Panc1 (cell line): ENCODE results near the gene LRRC34. TPM values are rescaled to one million over a fixed set of nuclear protein-coding genes. Genes with fewer than 3 reads are reported as not detected.

Experiments
- ATAC-seq: fragments of 200-7000 bp; cut with Tn5 transposase; 2 replicates; pipeline ENCODE4 v1.9.1; 2020; ENCODE audit warnings: mild to moderate bottlenecking, moderate library complexity
- BruUV-seq: library from RNA; stranded (reverse); fragments of 400-500 nt; replicated peaks from 2 replicates; lab custom pipeline; 2021; lab: Mats Ljungman, UMichigan
- CTCF ChIA-PET: fragments of 300-600 bp; sonication (Branson Sonifier 250); formaldehyde crosslinking; loops from one replicate; lab custom pipeline; 2022; ENCODE audit warnings: antibody characterized with exemption; lab: Charles Lee
- POLR2A ChIA-PET: fragments of 300-600 bp; sonication (Branson Sonifier 250); formaldehyde crosslinking; loops from one replicate; lab custom pipeline; 2022; ENCODE audit warnings: antibody characterized with exemption; lab: Charles Lee
- DNase-seq: peaks from one replicate; pipeline ENCODE4 v3.0.0-alpha.2; 2010; ENCODE audit warnings: low read depth, low spot score
- H3K27ac ChIP-seq: 2 replicates; pipeline ENCODE4 v1.5.1; 2011; ENCODE audit warnings: mild to moderate bottlenecking, low read length, inconsistent platforms
- H3K27me3 ChIP-seq: fragments of 200-500 bp; sonication (Bioruptor generic); 2 replicates; pipeline ENCODE4 v1.6.0; 2014; ENCODE audit warnings: low read length, inconsistent platforms; ENCODE audit not compliant: control insufficient read depth, insufficient read depth
- H3K36me3 ChIP-seq: fragments of 200-500 bp; sonication (Bioruptor generic); 2 replicates; pipeline ENCODE4 v1.5.1; 2014; ENCODE audit warnings: inconsistent platforms, mild to moderate bottlenecking, low read length, moderate library complexity; ENCODE audit not compliant: control insufficient read depth, insufficient read depth
- H3K4me1 ChIP-seq: 2 replicates; pipeline ENCODE4 v1.5.1; 2011; ENCODE audit warnings: inconsistent platforms, mild to moderate bottlenecking, low read length, moderate library complexity; ENCODE audit not compliant: control insufficient read depth, insufficient read depth
- H3K4me3 ChIP-seq, 2 experiments: 2 replicates each; pipeline ENCODE4 v1.5.1; 2011 to 2012; ENCODE audit warnings: low read depth in 2 of 2, low read length in 2 of 2, mild to moderate bottlenecking in 2 of 2, inconsistent platforms in 1 of 2, moderate library complexity in 1 of 2
- H3K9me3 ChIP-seq: fragments of 200-500 bp; sonication (Bioruptor generic); 2 replicates; pipeline ENCODE4 v1.5.1; 2014; ENCODE audit warnings: low read depth, mild to moderate bottlenecking, inconsistent platforms, low read length, moderate library complexity; ENCODE audit not compliant: control insufficient read depth, insufficient read depth
- POLR2AphosphoS5 ChIP-seq: IDR thresholded peaks from 2 replicates; pipeline ENCODE4 v1.6.1; 2012; ENCODE audit warnings: mild to moderate bottlenecking, low read depth, low read length, moderate library complexity
- SIN3A ChIP-seq: IDR thresholded peaks from 2 replicates; pipeline ENCODE4 v1.6.1; 2012; ENCODE audit warnings: low read depth, mild to moderate bottlenecking, low read length, moderate library complexity, borderline replicate concordance; ENCODE audit not compliant: insufficient read depth
- TCF7L2 ChIP-seq: IDR thresholded peaks from 2 replicates; pipeline ENCODE4 v1.6.1; 2011; ENCODE audit warnings: mild to moderate bottlenecking, low read depth, low read length, inconsistent platforms
- in situ Hi-C: cut with HindIII; loops from 2 replicates; pipeline ENCODE4 v1.10.0; 2016; ENCODE audit warnings: low sequenced_read_pairs, low pct_unique_long_range_greater_than_20kb
- intact Hi-C: fragments of 100-400 bp; cut with micrococcal nuclease; formaldehyde crosslinking; loops from one replicate; pipeline ENCODE4 v1.10.0; 2022; ENCODE audit not compliant: unreplicated experiment
- total RNA-seq: library from RNA; stranded (reverse); gene quantifications from one replicate; pipeline ENCODE4 v1.2.1, GENCODE V29; 2021; ENCODE audit not compliant: unreplicated experiment
- TF ChIP-seq, protein P1 (sequence below), 2 experiments: IDR thresholded peaks; 2 replicates each; pipeline ENCODE4 v1.6.1; 2011 to 2012; ENCODE audit warnings: low read depth in 2 of 2, control low read depth in 1 of 2, low read length in 1 of 2, mild to moderate bottlenecking in 1 of 2, moderate library complexity in 1 of 2; ENCODE audit not compliant: insufficient read depth in 1 of 2
- TF ChIP-seq, protein P2 (sequence below): fragments of 450-650 bp; IDR thresholded peaks from 2 replicates; pipeline ENCODE4 v1.5.1; 2017; ENCODE audit warnings: mild to moderate bottlenecking

Gene LRRC34
- total RNA-seq, 1 experiment from 2014 or later: 1.2 TPM

DNA sequence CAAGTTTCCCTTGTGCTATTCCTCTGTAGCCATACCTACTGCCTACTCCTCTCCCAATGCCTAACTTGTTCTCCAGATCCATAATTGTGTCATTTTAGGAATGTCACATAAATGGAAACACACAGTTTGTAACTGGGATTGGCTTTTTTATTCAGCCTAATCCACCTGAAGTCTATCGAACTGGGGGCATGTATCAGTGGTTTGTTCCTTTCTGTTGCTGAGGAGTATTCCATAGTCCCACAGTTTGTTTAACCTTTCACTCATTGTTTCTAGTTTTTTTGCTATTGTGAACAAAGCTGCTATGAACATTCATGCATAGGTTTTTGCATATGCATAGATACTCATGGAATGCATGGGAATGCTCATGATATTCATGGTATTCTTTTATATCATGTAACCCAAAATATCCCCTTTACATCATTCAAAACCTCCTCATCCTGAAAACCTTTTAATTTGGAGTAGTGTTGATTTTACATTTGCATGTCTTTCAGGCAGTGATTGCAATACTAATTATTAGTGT is 25.9 kb upstream of the LRRC34 start:
- POLR2A ChIA-PET: interaction anchor here (0.7 kb wide), 1 partner anchor 31 kb away, joined by 3 read pairs; no protein-coding TSS in a partner anchor
- TF ChIP-seq, protein P1, sequence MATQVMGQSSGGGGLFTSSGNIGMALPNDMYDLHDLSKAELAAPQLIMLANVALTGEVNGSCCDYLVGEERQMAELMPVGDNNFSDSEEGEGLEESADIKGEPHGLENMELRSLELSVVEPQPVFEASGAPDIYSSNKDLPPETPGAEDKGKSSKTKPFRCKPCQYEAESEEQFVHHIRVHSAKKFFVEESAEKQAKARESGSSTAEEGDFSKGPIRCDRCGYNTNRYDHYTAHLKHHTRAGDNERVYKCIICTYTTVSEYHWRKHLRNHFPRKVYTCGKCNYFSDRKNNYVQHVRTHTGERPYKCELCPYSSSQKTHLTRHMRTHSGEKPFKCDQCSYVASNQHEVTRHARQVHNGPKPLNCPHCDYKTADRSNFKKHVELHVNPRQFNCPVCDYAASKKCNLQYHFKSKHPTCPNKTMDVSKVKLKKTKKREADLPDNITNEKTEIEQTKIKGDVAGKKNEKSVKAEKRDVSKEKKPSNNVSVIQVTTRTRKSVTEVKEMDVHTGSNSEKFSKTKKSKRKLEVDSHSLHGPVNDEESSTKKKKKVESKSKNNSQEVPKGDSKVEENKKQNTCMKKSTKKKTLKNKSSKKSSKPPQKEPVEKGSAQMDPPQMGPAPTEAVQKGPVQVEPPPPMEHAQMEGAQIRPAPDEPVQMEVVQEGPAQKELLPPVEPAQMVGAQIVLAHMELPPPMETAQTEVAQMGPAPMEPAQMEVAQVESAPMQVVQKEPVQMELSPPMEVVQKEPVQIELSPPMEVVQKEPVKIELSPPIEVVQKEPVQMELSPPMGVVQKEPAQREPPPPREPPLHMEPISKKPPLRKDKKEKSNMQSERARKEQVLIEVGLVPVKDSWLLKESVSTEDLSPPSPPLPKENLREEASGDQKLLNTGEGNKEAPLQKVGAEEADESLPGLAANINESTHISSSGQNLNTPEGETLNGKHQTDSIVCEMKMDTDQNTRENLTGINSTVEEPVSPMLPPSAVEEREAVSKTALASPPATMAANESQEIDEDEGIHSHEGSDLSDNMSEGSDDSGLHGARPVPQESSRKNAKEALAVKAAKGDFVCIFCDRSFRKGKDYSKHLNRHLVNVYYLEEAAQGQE (IDR thresholded peaks at IDR 0.05; ENCODE audit: insufficient read depth in 1 of 2, low read depth in 2 of 2, low read length in 1 of 2): no peak
- TF ChIP-seq TCF7L2 (no peak), POLR2AphosphoS5 (no peak), SIN3A (no peak)
- DNase-seq (no peak), ATAC-seq (no peak)
- Histone ChIP-seq H3K27ac (no peak overlapping the region), H3K36me3 (no peaks in the 10 kb centered on the region), H3K4me1 (no peaks in the 10 kb centered on the region), H3K27me3 (peaks cover 7% of the 10 kb centered on the region; the same call in 1 of the 2 replicates), H3K9me3 (no peaks in the 10 kb centered on the region), H3K4me3 (no peak overlapping the region)
- intact Hi-C loops (no loop called here), in situ Hi-C loops (no loop called here)
- CTCF ChIA-PET: no interaction called here
- no TSS peak for BruUV-seq

DNA sequence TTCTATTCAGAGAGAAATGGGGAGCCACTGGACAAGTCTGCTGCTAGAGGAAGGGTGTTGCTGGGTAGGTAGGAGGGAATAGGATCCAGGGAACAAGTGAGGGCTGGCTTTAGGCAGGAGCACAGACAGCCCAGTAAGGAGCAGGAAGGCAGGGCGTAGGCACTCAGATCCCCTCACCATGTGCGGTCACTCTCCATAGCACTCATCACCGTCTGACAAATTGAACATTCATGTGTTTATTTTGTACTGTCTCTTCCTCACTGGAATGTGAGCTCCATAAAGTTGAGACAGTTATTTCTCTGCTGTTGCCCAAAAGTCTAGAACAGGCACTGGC is 24.2 kb upstream of the LRRC34 start:
- no peak overlapping the region for H3K27ac ChIP-seq
- H3K4me1 ChIP-seq: no peaks in the 10 kb centered on the region
- BruUV-seq: no TSS peak
- H3K9me3 ChIP-seq: no peaks in the 10 kb centered on the region
- peaks cover 14% of the 10 kb centered on the region; the same call in 1 of the 2 replicates for H3K27me3 ChIP-seq
- in situ Hi-C loops: no loop called here
- ChIA-PET POLR2A (no interaction called here), CTCF (no interaction called here)
- intact Hi-C loops: no loop called here
- no peaks in the 10 kb centered on the region for H3K36me3 ChIP-seq
- DNase-seq (no peak), ATAC-seq (no peak)
- no peak overlapping the region for H3K4me3 ChIP-seq
- TF ChIP-seq, protein P2, sequence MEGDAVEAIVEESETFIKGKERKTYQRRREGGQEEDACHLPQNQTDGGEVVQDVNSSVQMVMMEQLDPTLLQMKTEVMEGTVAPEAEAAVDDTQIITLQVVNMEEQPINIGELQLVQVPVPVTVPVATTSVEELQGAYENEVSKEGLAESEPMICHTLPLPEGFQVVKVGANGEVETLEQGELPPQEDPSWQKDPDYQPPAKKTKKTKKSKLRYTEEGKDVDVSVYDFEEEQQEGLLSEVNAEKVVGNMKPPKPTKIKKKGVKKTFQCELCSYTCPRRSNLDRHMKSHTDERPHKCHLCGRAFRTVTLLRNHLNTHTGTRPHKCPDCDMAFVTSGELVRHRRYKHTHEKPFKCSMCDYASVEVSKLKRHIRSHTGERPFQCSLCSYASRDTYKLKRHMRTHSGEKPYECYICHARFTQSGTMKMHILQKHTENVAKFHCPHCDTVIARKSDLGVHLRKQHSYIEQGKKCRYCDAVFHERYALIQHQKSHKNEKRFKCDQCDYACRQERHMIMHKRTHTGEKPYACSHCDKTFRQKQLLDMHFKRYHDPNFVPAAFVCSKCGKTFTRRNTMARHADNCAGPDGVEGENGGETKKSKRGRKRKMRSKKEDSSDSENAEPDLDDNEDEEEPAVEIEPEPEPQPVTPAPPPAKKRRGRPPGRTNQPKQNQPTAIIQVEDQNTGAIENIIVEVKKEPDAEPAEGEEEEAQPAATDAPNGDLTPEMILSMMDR: no peak
- TF ChIP-seq POLR2AphosphoS5: no peak
- TF ChIP-seq, protein P1 (IDR thresholded peaks at IDR 0.05; ENCODE audit: insufficient read depth in 1 of 2, low read depth in 2 of 2, low read length in 1 of 2): no peak
- TF ChIP-seq TCF7L2: no peak
- no peak for TF ChIP-seq SIN3A
